ENCODE measurements around the gene THOC1. TPM values are rescaled to one million over a fixed set of nuclear protein-coding genes. Genes with fewer than 3 reads are reported as not detected.

The THOC1 gene
- total RNA-seq, 1 experiment from 2014 or later: 74.5 TPM

DNA sequence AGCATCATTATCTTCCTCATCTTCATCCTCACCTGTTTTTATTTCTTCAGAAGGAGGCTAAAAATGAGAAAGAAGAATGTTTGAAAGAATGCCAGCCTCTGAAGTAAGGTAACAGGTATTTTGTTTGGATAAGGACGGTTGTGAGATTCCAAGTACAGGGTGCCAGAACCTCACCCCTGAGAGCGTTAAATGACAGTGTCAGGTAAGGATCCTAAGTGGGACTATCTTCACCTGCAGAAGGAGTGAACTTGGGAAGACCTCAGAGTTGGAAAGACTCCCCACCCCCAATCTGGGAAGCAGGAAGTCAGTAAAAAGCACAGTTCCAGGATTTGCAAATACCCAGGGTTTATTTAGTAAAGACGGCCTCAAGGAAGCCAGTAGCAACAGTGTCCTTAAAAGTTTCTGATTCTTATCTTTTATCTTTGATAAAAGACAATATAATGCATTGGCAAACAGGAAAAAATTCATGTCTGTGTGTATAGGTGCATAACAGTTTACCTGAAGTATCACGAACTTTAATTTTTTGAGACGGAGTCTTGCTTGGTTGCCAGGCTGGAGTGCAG is 52.3 kb downstream of the THOC1 start:
- no peaks in the 10 kb centered on the region for H3K79me2 ChIP-seq (ENCODE audit: insufficient read depth, low read length)
- no peak overlapping the region for H2AFZ ChIP-seq (ENCODE audit: low read length)
- peaks cover 24% of the 10 kb centered on the region for H3K9me3 ChIP-seq (ENCODE audit: control insufficient read depth, low read depth, low read length)
- no peak overlapping the region for H3K14ac ChIP-seq (ENCODE audit: insufficient read depth, low read length)
- TF ChIP-seq, protein P1, sequence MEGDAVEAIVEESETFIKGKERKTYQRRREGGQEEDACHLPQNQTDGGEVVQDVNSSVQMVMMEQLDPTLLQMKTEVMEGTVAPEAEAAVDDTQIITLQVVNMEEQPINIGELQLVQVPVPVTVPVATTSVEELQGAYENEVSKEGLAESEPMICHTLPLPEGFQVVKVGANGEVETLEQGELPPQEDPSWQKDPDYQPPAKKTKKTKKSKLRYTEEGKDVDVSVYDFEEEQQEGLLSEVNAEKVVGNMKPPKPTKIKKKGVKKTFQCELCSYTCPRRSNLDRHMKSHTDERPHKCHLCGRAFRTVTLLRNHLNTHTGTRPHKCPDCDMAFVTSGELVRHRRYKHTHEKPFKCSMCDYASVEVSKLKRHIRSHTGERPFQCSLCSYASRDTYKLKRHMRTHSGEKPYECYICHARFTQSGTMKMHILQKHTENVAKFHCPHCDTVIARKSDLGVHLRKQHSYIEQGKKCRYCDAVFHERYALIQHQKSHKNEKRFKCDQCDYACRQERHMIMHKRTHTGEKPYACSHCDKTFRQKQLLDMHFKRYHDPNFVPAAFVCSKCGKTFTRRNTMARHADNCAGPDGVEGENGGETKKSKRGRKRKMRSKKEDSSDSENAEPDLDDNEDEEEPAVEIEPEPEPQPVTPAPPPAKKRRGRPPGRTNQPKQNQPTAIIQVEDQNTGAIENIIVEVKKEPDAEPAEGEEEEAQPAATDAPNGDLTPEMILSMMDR (conservative IDR thresholded peaks at IDR 0.05): no peak
- H3T11ph ChIP-seq (ENCODE audit: low read length): no peak overlapping the region
- no peaks in the 10 kb centered on the region; the same call in 1 of the 2 replicates for H3K4me1 ChIP-seq (ENCODE audit: insufficient read depth, low read length)
- H3K4me3 Mint-ChIP-seq: no peak overlapping the region
- no peak overlapping the region for H2BK120ac ChIP-seq (ENCODE audit: low read depth, low read length, poor library complexity, severe bottlenecking)
- H2BK15ac ChIP-seq (ENCODE audit: low read depth, low read length): no peak overlapping the region
- H4K91ac ChIP-seq (ENCODE audit: insufficient read length, low read depth, low read length): no peak overlapping the region
- peaks cover 6 to 7% of the 10 kb centered on the region in 2 experiments for H3K4me1 Mint-ChIP-seq
- H3K18ac ChIP-seq (ENCODE audit: insufficient read length, low read depth, low read length): no peak overlapping the region
- no peak overlapping the region for H3K4ac ChIP-seq (ENCODE audit: low read depth, low read length)
- no peak overlapping the region for H2BK12ac ChIP-seq (ENCODE audit: insufficient read length, low read depth, low read length)
- no peak overlapping the region for H4K5ac ChIP-seq (ENCODE audit: insufficient read length, low read depth, low read length)
- no peak overlapping the region for H2BK20ac ChIP-seq (ENCODE audit: low read depth, low read length, poor library complexity, severe bottlenecking)
- no peak overlapping the region for H3K23ac ChIP-seq (ENCODE audit: insufficient read length, low read depth, low read length)
- H3K56ac ChIP-seq (ENCODE audit: insufficient read length, low read depth, low read length): no peak overlapping the region
- no peak overlapping the region for H2AK5ac ChIP-seq (ENCODE audit: insufficient read length, low read length)
- peaks cover 0 to 5% of the 10 kb centered on the region in 2 experiments; a peak in 1 of 5 replicates for H3K9me3 Mint-ChIP-seq
- peaks cover 53 to 84% (median 82%) of the 10 kb centered on the region in 3 experiments for H3K36me3 Mint-ChIP-seq (ENCODE audit: insufficient read depth in 1 of 3, low read depth in 3 of 3)
- peak overlapping the region in 2 of 3 experiments; percentile 75 to 86; a peak in 2 of 7 replicates for H3K27ac Mint-ChIP-seq
- H2BK5ac ChIP-seq (ENCODE audit: insufficient read length, low read length): no peak overlapping the region
- H4K8ac ChIP-seq (replicated peaks; ENCODE audit: insufficient read length, low read depth, low read length): no peak overlapping the region
- no CpG with 5 or more reads among the region's 5 CpGs for WGBS (ENCODE audit: extremely low coverage, insufficient read length, low lambda C conversion rate)
- H4K20me1 ChIP-seq (ENCODE audit: control insufficient read depth, insufficient read depth, insufficient read length): no peaks in the 10 kb centered on the region
- H3K79me1 ChIP-seq (ENCODE audit: insufficient read depth, low read depth, low read length, poor library complexity, severe bottlenecking): no peaks in the 10 kb centered on the region
- H3K27me3 ChIP-seq (ENCODE audit: insufficient read depth, low read length): no peaks in the 10 kb centered on the region
- no peak for DNase-seq
- H3K27me3 Mint-ChIP-seq (ENCODE audit: low read depth): no peaks in the 10 kb centered on the region
- no peak overlapping the region for H3K27ac ChIP-seq (ENCODE audit: insufficient read length, low read depth, low read length)
- H3K23me2 ChIP-seq (ENCODE audit: insufficient read length, low read depth, low read length, poor library complexity, severe bottlenecking): no peaks in the 10 kb centered on the region
- H3K4me2 ChIP-seq (ENCODE audit: insufficient read depth, insufficient read length, low read length): no peak overlapping the region
- no peak overlapping the region for H3K9ac ChIP-seq (ENCODE audit: extremely low read depth, insufficient read length, low read length)

All from H9 (cell line).